HEK293T (cell line): Measurements from ENCODE around the gene XPNPEP1.

Experiments
- ARNT ChIP-seq: fragments of 450-650 bp; IDR thresholded peaks from 2 replicates; pipeline ENCODE4 v1.6.1; 2017; ENCODE audit warnings: mild to moderate bottlenecking
- CTBP1 ChIP-seq: fragments of 450-650 bp; IDR thresholded peaks from 2 replicates; pipeline ENCODE4 v1.6.1; 2016; ENCODE audit warnings: borderline replicate concordance
- ELF4 ChIP-seq: fragments of 450-650 bp; IDR thresholded peaks from 2 replicates; pipeline ENCODE4 v1.6.1; 2017; ENCODE audit warnings: antibody characterized with exemption
- FOXA1 ChIP-seq: fragments of 450-650 bp; IDR thresholded peaks from 2 replicates; pipeline ENCODE4 v1.6.1; 2016; ENCODE audit warnings: mild to moderate bottlenecking
- FOXK2 ChIP-seq: fragments of 450-650 bp; IDR thresholded peaks from 2 replicates; pipeline ENCODE4 v1.6.1; 2016; ENCODE audit warnings: mild to moderate bottlenecking
- FOXM1 ChIP-seq: fragments of 450-650 bp; IDR thresholded peaks from 2 replicates; pipeline ENCODE4 v1.6.1; 2017; ENCODE audit warnings: mild to moderate bottlenecking, borderline replicate concordance
- HDGF ChIP-seq: fragments of 450-650 bp; IDR thresholded peaks from 2 replicates; pipeline ENCODE4 v1.6.1; 2017; ENCODE audit warnings: antibody characterized with exemption, borderline replicate concordance
- NFRKB ChIP-seq: fragments of 450-650 bp; IDR thresholded peaks from 2 replicates; pipeline ENCODE4 v1.6.1; 2016; ENCODE audit warnings: mild to moderate bottlenecking, moderate library complexity
- SP1 ChIP-seq: fragments of 450-650 bp; IDR thresholded peaks from 2 replicates; pipeline ENCODE4 v1.6.1; 2017
- SUZ12 ChIP-seq: fragments of 450-650 bp; IDR thresholded peaks from 2 replicates; pipeline ENCODE4 v1.6.1; 2016; ENCODE audit warnings: mild to moderate bottlenecking
- TF ChIP-seq, protein P1 (sequence below): fragments of 450-650 bp; IDR thresholded peaks from 2 replicates; pipeline ENCODE4 v1.6.1; 2016

DNA sequence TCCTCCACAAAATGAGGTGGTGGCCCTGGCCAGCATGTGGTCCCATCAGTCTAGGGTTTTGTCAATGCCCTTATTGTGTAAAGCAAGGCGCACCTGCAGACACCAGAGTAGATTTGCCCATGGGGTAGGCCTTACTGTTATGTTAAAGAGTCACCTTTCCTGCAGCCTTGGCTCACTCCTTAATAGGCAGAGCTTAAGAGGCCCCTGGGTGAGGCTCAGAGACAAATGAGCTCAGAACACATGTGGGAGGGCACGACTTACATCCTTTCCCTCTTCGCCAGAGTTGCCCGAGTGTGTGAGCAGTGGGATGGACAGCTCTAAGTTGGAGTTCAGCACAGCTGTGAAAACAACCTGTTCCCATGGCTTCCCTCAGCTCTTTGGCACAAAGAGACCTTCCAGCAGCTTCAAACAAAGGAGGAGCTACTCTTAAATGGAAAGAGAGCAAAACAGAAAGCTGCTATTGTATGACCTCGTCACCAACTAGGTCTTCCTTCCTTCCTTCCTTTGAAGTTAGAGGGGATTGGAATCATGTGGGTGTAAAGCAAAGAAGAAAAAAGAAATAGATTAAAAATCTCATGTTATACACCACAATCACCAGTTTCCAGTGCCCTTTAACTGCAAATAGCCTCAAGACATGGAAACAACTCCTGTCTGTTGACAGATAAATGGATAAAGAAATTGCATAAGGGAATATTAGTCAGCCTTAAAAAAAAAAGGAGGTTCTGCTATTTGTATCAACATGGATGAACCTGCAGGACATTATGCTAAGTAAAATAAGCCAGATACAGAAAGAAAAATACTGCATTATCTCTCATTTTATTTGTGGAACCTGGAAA, 11.9 kb upstream of the XPNPEP1 start:
- TF ChIP-seq NFRKB: no peak
- no peak for TF ChIP-seq HDGF
- no peak for TF ChIP-seq SP1
- TF ChIP-seq ELF4: no peak
- TF ChIP-seq FOXM1: no peak
- no peak for TF ChIP-seq FOXA1
- no peak for TF ChIP-seq SUZ12
- no peak for TF ChIP-seq ARNT
- TF ChIP-seq, protein P1, sequence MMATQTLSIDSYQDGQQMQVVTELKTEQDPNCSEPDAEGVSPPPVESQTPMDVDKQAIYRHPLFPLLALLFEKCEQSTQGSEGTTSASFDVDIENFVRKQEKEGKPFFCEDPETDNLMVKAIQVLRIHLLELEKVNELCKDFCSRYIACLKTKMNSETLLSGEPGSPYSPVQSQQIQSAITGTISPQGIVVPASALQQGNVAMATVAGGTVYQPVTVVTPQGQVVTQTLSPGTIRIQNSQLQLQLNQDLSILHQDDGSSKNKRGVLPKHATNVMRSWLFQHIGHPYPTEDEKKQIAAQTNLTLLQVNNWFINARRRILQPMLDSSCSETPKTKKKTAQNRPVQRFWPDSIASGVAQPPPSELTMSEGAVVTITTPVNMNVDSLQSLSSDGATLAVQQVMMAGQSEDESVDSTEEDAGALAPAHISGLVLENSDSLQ: no peak
- no peak for TF ChIP-seq FOXK2
- no peak for TF ChIP-seq CTBP1
